GM21825 (cell line): ENCODE measurements around the gene FADS6.
"Not testable (repeated sequence)": the region's sequence is repeated elsewhere in the genome, so short reads cannot be mapped to it uniquely, and the experiment has no call there.

Experiments used
- ATAC-seq: cut with Tn5 transposase; IDR thresholded peaks from one replicate; pipeline ENCODE4 v1.9.1; 2021; ENCODE audit warnings: mild to moderate bottlenecking, moderate library complexity; ENCODE audit not compliant: unreplicated experiment

FADS6 gene

GRCh38 chr17:74870512-74870911 lies 22.9 kb downstream of the FADS6 start:
- ATAC-seq: no peak

- ATAC-seq: not testable (repeated sequence)
These were observed 23.4 kb downstream of the FADS6 start for GRCh38 chr17:74870028-74870427.

- ATAC-seq: no peak
These were observed 24.6 kb downstream of the FADS6 start for GRCh38 chr17:74868908-74869255.

GRCh38 chr17:74868251-74868907 lies 25.1 kb downstream of the FADS6 start:
- ATAC-seq: no peak

GRCh38 chr17:74866198-74866835 lies 27.1 kb downstream of the FADS6 start:
- no peak for ATAC-seq

GRCh38 chr17:74865504-74866197 lies 27.8 kb downstream of the FADS6 start:
- no peak for ATAC-seq

GRCh38 chr17:74864866-74865395 lies 28.5 kb downstream of the FADS6 start:
- no peak for ATAC-seq

- ATAC-seq: no peak
These were observed 29.1 kb downstream of the FADS6 start for GRCh38 chr17:74864297-74864865.

- ATAC-seq: no peak
These were observed 29.8 kb downstream of the FADS6 start for GRCh38 chr17:74863420-74864296.

GRCh38 chr17:74862919-74863318 lies 30.5 kb downstream of the FADS6 start:
- no peak for ATAC-seq

GRCh38 chr17:74862108-74862901 lies 31.1 kb downstream of the FADS6 start:
- ATAC-seq: no peak

- no peak for ATAC-seq
These were observed 31.7 kb downstream of the FADS6 start for GRCh38 chr17:74861662-74862107.

- no peak for ATAC-seq
These were observed 32.4 kb downstream of the FADS6 start for GRCh38 chr17:74860872-74861661.

- ATAC-seq: no peak
These were observed 33.1 kb downstream of the FADS6 start for GRCh38 chr17:74860229-74860871.

- ATAC-seq: no peak
These were observed 33.8 kb downstream of the FADS6 start, which contains the start of gene GRIN2C for GRCh38 chr17:74859459-74860228. TSS of gene GRIN2C (minus strand) at chr17:74859885. CDS start at chr17:74855092, 4,793 bp downstream.

- ATAC-seq: no peak
These were observed 34.6 kb downstream of the FADS6 start for GRCh38 chr17:74858672-74859458.

GRCh38 chr17:74857191-74857590 lies 36.2 kb downstream of the FADS6 start:
- ATAC-seq: no peak
